Calu3 (cell line): ENCODE data around the gene ACTR6. TPM values are rescaled to one million over a fixed set of nuclear protein-coding genes. Genes with fewer than 3 reads are reported as not detected.

ENCODE experiments used
- BruUV-seq: library from RNA; stranded (reverse); fragments of 400-500 nt; replicated peaks from 2 replicates; lab custom pipeline; 2021; lab: Mats Ljungman, UMichigan
- CTCF ChIA-PET: fragments of 300-600 bp; sonication (Branson Sonifier 250); formaldehyde crosslinking; loops from one replicate; lab custom pipeline; 2022; ENCODE audit warnings: antibody characterized with exemption; lab: Charles Lee
- DNase-seq: peaks from one replicate; pipeline ENCODE4 v3.0.0; 2022
- H3K27ac Mint-ChIP-seq: one replicate; pipeline ENCODE4 v1.8.0; 2022; ENCODE audit warnings: mixed read lengths; ENCODE audit not compliant: unreplicated experiment
- H3K27me3 Mint-ChIP-seq: one replicate; pipeline ENCODE4 v1.8.0; 2022; ENCODE audit warnings: mixed read lengths; ENCODE audit not compliant: unreplicated experiment
- H3K36me3 Mint-ChIP-seq: one replicate; pipeline ENCODE4 v1.8.0; 2022; ENCODE audit warnings: mild to moderate bottlenecking, moderate library complexity, mixed read lengths; ENCODE audit not compliant: insufficient read depth, unreplicated experiment
- H3K4me1 Mint-ChIP-seq: one replicate; pipeline ENCODE4 v1.8.0; 2022; ENCODE audit warnings: mild to moderate bottlenecking, low read depth, mixed read lengths; ENCODE audit not compliant: unreplicated experiment
- H3K4me3 Mint-ChIP-seq: one replicate; pipeline ENCODE4 v1.8.0; 2022; ENCODE audit warnings: mild to moderate bottlenecking, low read depth, moderate library complexity, mixed read lengths; ENCODE audit not compliant: unreplicated experiment
- H3K9me3 Mint-ChIP-seq: one replicate; pipeline ENCODE4 v1.8.0; 2022; ENCODE audit warnings: low read depth, mixed read lengths; ENCODE audit not compliant: unreplicated experiment
- intact Hi-C: fragments of 100-400 bp; cut with micrococcal nuclease; formaldehyde crosslinking; loops from one replicate; pipeline ENCODE4 v1.10.0; 2022; ENCODE audit not compliant: unreplicated experiment
- total RNA-seq: library from RNA; stranded (reverse); gene quantifications from 2 replicates; pipeline ENCODE4 v1.2.3, GENCODE V29; 2022
- TF ChIP-seq, protein P1 (sequence below): fragments of 200-600 bp; IDR thresholded peaks from one replicate; pipeline ENCODE4 v1.8.0; 2022; ENCODE audit warnings: antibody characterized with exemption; ENCODE audit not compliant: unreplicated experiment

The ACTR6 gene
- total RNA-seq, 1 experiment from 2014 or later: 35.2 TPM

DNA sequence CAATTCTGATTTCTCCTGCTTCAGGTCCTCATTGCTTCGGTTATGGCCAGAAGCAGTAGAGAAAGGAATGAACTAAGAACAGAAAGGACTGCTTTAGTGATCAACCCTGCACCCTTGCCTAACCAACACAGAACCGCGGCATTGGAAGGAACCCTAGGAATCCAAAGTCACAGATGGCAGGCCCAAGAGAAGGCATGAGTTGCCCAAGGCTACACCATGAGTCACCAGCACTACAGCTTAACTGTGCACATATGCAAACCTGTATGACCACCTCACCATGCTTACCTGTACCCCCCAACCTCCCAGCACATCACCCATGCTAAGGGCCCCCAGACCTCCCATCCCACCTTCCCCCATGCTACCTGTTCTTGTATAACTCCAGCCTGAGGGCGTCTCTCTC is 32.1 kb upstream of the ACTR6 start:
- intact Hi-C loops: no loop called here
- no peak for DNase-seq
- H3K27me3 Mint-ChIP-seq: no peaks in the 10 kb centered on the region
- H3K4me3 Mint-ChIP-seq: no peak overlapping the region
- no peaks in the 10 kb centered on the region for H3K9me3 Mint-ChIP-seq
- H3K36me3 Mint-ChIP-seq: peaks cover 6% of the 10 kb centered on the region
- TF ChIP-seq, protein P1, sequence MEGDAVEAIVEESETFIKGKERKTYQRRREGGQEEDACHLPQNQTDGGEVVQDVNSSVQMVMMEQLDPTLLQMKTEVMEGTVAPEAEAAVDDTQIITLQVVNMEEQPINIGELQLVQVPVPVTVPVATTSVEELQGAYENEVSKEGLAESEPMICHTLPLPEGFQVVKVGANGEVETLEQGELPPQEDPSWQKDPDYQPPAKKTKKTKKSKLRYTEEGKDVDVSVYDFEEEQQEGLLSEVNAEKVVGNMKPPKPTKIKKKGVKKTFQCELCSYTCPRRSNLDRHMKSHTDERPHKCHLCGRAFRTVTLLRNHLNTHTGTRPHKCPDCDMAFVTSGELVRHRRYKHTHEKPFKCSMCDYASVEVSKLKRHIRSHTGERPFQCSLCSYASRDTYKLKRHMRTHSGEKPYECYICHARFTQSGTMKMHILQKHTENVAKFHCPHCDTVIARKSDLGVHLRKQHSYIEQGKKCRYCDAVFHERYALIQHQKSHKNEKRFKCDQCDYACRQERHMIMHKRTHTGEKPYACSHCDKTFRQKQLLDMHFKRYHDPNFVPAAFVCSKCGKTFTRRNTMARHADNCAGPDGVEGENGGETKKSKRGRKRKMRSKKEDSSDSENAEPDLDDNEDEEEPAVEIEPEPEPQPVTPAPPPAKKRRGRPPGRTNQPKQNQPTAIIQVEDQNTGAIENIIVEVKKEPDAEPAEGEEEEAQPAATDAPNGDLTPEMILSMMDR: no peak
- H3K4me1 Mint-ChIP-seq: peaks cover 12% of the 10 kb centered on the region
- BruUV-seq: no TSS peak
- CTCF ChIA-PET: interaction anchor here (1.7 kb wide), 1 partner anchor 24 kb away, joined by 3 read pairs; no protein-coding TSS in a partner anchor
- H3K27ac Mint-ChIP-seq: no peak overlapping the region

DNA sequence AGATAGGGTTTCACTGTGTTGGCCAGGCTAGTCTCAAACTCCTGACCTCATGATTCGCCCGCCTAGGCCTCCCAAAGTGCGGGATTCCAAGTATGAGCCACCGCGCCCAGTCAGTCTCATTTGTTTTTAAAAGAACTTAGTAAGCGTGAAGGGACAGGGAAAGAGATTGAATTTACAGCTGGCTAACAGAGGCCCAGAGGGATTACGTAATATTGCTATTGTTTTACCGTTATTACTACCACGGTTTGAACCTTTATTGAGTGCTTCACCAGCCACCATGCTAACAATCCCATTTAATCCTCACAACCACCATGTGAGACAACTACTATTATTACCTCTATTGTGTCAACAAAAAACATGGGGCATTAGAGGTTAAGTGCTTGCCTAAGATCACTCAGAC is 31.3 kb upstream of the ACTR6 start:
- Mint-ChIP-seq H3K9me3 (no peaks in the 10 kb centered on the region), H3K27me3 (no peaks in the 10 kb centered on the region), H3K27ac (no peak overlapping the region), H3K36me3 (no peaks in the 10 kb centered on the region), H3K4me3 (no peak overlapping the region), H3K4me1 (peaks cover 4% of the 10 kb centered on the region)
- CTCF ChIA-PET: interaction anchor here (1.7 kb wide), 1 partner anchor 24 kb away, joined by 3 read pairs; no protein-coding TSS in a partner anchor
- TF ChIP-seq, protein P1: no peak
- no peak for DNase-seq
- BruUV-seq: no TSS peak
- intact Hi-C loops: no loop called here

DNA sequence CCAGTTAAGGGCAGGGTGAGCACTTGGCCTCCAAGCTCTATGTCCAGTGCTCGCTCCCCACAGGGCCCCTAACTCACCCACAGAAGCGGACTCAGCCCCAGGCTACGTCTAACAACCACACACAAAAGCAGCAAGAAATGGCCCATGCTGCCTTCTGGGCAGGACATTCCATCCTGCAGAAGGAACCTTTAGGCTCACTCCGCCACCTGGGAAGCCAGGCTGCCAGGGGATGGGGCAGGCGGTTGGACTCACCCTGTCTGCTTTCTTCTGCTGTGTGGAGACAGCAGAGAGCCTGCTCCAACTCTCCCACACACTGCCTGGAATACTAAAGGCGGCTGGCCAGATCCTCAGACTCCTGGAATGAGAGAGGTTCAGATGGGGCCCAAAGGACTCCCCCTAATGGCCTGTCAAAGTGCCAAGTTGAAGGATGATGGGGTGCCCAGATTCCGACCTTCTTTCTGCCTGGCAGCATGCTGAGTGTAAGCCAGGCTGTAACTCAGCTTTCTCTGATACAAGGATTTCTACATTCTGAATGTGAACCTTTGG is 30.2 kb upstream of the ACTR6 start:
- H3K4me1 Mint-ChIP-seq: no peaks in the 10 kb centered on the region
- H3K27ac Mint-ChIP-seq: no peak overlapping the region
- intact Hi-C loops: no loop called here
- CTCF ChIA-PET: no interaction called here
- H3K36me3 Mint-ChIP-seq: no peaks in the 10 kb centered on the region
- no peak overlapping the region for H3K4me3 Mint-ChIP-seq
- no peak for DNase-seq
- BruUV-seq: no TSS peak
- no peaks in the 10 kb centered on the region for H3K9me3 Mint-ChIP-seq
- TF ChIP-seq, protein P1: no peak
- H3K27me3 Mint-ChIP-seq: no peaks in the 10 kb centered on the region

GRCh38 chr12:100171248-100171647 is 29.4 kb upstream of the ACTR6 start:
- Mint-ChIP-seq H3K27me3 (no peaks in the 10 kb centered on the region), H3K9me3 (no peaks in the 10 kb centered on the region), H3K4me3 (no peak overlapping the region), H3K4me1 (no peaks in the 10 kb centered on the region), H3K27ac (no peak overlapping the region), H3K36me3 (no peaks in the 10 kb centered on the region)
- DNase-seq: no peak
- TF ChIP-seq, protein P1: no peak
- CTCF ChIA-PET: interaction anchor here (1.1 kb wide), 1 partner anchor 19 kb away, joined by 3 read pairs; no protein-coding TSS in a partner anchor
- intact Hi-C loops: no loop called here
- BruUV-seq: no TSS peak
